Stomach (tissue), 4 donors: ENCODE results near the gene ARRDC4.
"Not testable (repeated sequence)": the region's sequence is repeated elsewhere in the genome, so short reads cannot be mapped to it uniquely, and the experiment has no call there.

Source experiments
- EP300 ChIP-seq: sonication (generic); formaldehyde crosslinking; IDR thresholded peaks from one replicate; pipeline ENCODE4 v1.6.1; 2017; ENCODE audit warnings: antibody characterized with exemption
- POLR2A ChIP-seq, 4 donors: fragments of 450-650 bp; IDR thresholded peaks; one replicate each; pipeline ENCODE4 v1.6.1; 2016; ENCODE audit warnings: antibody characterized with exemption in 4 of 4, control low read depth in 2 of 4, mild to moderate bottlenecking in 1 of 4, moderate library complexity in 1 of 4
- POLR2AphosphoS5 ChIP-seq, 3 donors: sonication (generic); formaldehyde crosslinking; IDR thresholded peaks; one replicate each; pipeline ENCODE4 v1.6.1; 2016; ENCODE audit warnings: antibody characterized with exemption in 3 of 3
- TF ChIP-seq, protein P1 (sequence below), 7 experiments: fragments of 450-650 bp in 4 of 7; fragments of 200-600 bp in 3 of 7; sonication (generic) in 3 of 7; IDR thresholded peaks; one replicate each; pipeline ENCODE4 v1.5.1; 2016 to 2019; ENCODE audit warnings: antibody characterized with exemption in 7 of 7, control low read depth in 2 of 7, mild to moderate bottlenecking in 1 of 7

DNA sequence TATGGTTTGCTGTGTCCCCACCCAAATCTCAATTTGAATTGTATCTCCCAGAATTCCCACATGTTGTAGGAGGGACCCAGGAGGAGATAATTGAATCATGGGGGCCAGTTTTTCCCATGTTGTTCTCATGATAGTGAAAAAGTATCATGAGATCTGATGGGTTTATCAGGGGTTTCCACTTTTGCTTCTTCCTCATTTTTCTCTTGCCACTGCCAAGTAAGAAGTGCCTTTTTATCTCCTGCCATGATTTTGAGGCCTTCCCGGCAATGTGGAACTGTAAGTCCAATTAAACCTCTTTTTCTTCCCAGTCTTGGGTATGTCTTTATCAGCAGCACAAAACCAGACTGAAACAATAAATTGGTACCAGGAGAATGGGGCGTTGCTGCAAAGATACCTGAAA lies 25.5 kb downstream of the ARRDC4 start:
- TF ChIP-seq, protein P1, sequence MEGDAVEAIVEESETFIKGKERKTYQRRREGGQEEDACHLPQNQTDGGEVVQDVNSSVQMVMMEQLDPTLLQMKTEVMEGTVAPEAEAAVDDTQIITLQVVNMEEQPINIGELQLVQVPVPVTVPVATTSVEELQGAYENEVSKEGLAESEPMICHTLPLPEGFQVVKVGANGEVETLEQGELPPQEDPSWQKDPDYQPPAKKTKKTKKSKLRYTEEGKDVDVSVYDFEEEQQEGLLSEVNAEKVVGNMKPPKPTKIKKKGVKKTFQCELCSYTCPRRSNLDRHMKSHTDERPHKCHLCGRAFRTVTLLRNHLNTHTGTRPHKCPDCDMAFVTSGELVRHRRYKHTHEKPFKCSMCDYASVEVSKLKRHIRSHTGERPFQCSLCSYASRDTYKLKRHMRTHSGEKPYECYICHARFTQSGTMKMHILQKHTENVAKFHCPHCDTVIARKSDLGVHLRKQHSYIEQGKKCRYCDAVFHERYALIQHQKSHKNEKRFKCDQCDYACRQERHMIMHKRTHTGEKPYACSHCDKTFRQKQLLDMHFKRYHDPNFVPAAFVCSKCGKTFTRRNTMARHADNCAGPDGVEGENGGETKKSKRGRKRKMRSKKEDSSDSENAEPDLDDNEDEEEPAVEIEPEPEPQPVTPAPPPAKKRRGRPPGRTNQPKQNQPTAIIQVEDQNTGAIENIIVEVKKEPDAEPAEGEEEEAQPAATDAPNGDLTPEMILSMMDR (IDR thresholded peaks at IDR 0.05), result not testable (repeated sequence)
- not testable (repeated sequence) for TF ChIP-seq POLR2A (IDR thresholded peaks at IDR 0.05); POLR2AphosphoS5 (IDR thresholded peaks at IDR 0.05); EP300
